Kidney epithelial cell (primary cell): ENCODE measurements around the gene EZR. TPM values are rescaled to one million over a fixed set of nuclear protein-coding genes. Genes with fewer than 3 reads are reported as not detected.

Experiments
- DNase-seq: peaks from one replicate; pipeline ENCODE4 v3.0.0-alpha.2; 2010; ENCODE audit warnings: low read depth
- H3K27me3 ChIP-seq: 2 replicates; pipeline ENCODE4 v1.6.0; 2011; ENCODE audit warnings: low read length; ENCODE audit not compliant: control insufficient read depth, insufficient read depth
- H3K36me3 ChIP-seq: 2 replicates; pipeline ENCODE4 v1.5.1; 2011; ENCODE audit warnings: low read length; ENCODE audit not compliant: control insufficient read depth, insufficient read depth
- H3K4me3 ChIP-seq: 2 replicates; pipeline ENCODE4 v1.5.1; 2011; ENCODE audit warnings: low read depth, mild to moderate bottlenecking, control low read depth, low read length
- CTCF ChIP-seq: IDR thresholded peaks from 2 replicates; pipeline ENCODE4 v1.5.1; 2011; ENCODE audit warnings: mild to moderate bottlenecking, moderate library complexity, low read length, control low read depth, inconsistent platforms; ENCODE audit not compliant: insufficient read depth, poor library complexity, severe bottlenecking
- total RNA-seq: library from RNA; depleted of rRNA; stranded (reverse); fragments of >200 nt; gene quantifications from 2 replicates; pipeline ENCODE4 v1.2.3, GENCODE V29; 2015

EZR gene
- total RNA-seq, 1 donor from 2014 or later = 277 TPM

- no peaks in the 10 kb centered on the region for H3K27me3 ChIP-seq
- H3K4me3 ChIP-seq = no peak overlapping the region
- TF ChIP-seq CTCF = peak; percentile 74
- H3K36me3 ChIP-seq = no peaks in the 10 kb centered on the region
- no peak for DNase-seq
These were observed 100.6 kb downstream of the EZR start for GRCh38 chr6:158718461-158719046.

GRCh38 chr6:158717341-158718330 lies 101.5 kb downstream of the EZR start:
- no peak for DNase-seq
- Histone ChIP-seq H3K36me3 (no peaks in the 10 kb centered on the region), H3K4me3 (no peak overlapping the region), H3K27me3 (no peaks in the 10 kb centered on the region)
- TF ChIP-seq CTCF = no peak

Other genes starting within 250 kb of the EZR start
- 120 and 124 TPM in 2 replicates for gene DYNLT1, start 174.6 kb downstream of the EZR start, total RNA-seq
- gene SYTL3, start 169.3 kb downstream of the EZR start, total RNA-seq = 3.1 and 3.6 TPM in 2 replicates
- gene RSPH3, start 180.8 kb upstream of the EZR start, total RNA-seq = 7.1 and 8.3 TPM in 2 replicates
- gene TAGAP, start 225.6 kb upstream of the EZR start, total RNA-seq = 0.96 and 1.2 TPM in 2 replicates